Brain pericyte (primary cell): ENCODE measurements around the gene IDS.
"Not testable (repeated sequence)": the region's sequence is repeated elsewhere in the genome, so short reads cannot be mapped to it uniquely, and the experiment has no call there.

Source experiments
- DNase-seq: peaks from one replicate; pipeline ENCODE4 v3.0.0-alpha.2; 2012; ENCODE audit warnings: low read depth, low spot score

Gene IDS

DNA sequence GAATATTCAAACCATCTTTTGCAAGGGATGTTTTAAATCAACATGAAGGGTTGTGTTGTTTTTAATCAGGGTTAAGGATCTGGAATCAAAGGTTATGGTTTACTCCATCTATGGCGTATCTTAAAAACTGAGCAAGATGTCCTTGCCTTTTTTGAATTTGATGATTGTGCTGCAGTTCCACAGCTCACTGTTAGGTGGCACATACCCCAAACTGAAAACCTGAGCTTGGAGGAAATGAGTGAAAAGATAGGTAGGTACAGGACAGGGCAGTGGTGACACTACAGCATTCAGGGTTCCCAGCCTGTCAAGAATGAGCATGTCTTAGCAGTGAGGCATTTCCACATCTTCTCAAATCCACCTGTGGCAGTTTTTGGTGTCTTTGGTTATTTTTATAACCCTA is 22.6 kb upstream of the IDS start:
- DNase-seq: no peak

- not testable (repeated sequence) for DNase-seq
Observed at GRCh38 chrX:149526318-149527033, 21.4 kb upstream of the IDS start.

- DNase-seq: not testable (repeated sequence)
Observed at GRCh38 chrX:149525903-149526302, 20.8 kb upstream of the IDS start.

DNA sequence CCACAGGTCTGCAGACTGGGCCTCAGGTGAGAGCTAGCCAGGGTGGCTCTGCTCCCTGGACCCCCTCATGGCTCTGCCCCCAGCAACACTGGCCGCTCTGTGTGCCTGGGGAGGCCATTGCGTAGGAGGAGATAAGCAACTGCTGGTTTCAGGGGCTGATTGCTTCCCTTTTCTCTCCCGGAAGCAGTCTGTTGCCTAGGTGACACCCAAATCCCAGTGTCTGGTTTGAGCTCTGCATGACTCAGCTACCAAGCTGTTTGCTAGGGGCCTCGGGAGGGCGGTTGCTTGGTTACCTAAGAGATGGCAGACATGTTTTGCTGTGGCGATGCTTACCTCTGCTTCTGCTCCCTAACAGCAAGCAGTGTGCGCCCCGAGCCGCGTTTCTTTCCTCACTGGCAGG is 20.3 kb upstream of the IDS start:
- DNase-seq: not testable (repeated sequence)

- DNase-seq: no peak
Observed at GRCh38 chrX:149522916-149523315, 17.8 kb upstream of the IDS start.

- DNase-seq: no peak
Observed at GRCh38 chrX:149521438-149521837, 16.3 kb upstream of the IDS start.

- DNase-seq: not testable (repeated sequence)
Observed at GRCh38 chrX:149520636-149521277, 15.7 kb upstream of the IDS start.

- no peak for DNase-seq
Observed at GRCh38 chrX:149518236-149518635, 13.1 kb upstream of the IDS start.

DNA sequence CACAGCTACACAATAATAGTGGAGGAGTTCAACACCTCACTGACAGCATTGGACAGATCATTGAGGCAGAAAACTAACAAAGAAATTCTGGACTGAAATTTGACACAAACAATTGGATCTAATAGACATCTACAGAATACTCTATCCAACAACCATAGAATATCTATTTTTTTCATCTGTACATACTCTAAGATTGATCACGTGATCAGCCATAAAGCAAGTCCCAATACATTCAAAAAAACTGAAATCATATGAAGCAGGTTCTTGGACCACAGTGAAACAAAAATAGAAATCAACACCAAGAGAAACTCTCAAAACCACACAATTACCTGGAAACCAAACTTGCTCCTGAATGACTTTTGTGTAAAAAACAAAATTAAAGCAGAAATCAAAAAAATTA is 12.2 kb upstream of the IDS start:
- DNase-seq: no peak

- no peak for DNase-seq
Observed at GRCh38 chrX:149516604-149517003, 11.5 kb upstream of the IDS start.

GRCh38 chrX:149515954-149516602 is 11.0 kb upstream of the IDS start:
- no peak for DNase-seq

- DNase-seq: no peak
Observed at GRCh38 chrX:149513825-149514428, 8.8 kb upstream of the IDS start.

DNA sequence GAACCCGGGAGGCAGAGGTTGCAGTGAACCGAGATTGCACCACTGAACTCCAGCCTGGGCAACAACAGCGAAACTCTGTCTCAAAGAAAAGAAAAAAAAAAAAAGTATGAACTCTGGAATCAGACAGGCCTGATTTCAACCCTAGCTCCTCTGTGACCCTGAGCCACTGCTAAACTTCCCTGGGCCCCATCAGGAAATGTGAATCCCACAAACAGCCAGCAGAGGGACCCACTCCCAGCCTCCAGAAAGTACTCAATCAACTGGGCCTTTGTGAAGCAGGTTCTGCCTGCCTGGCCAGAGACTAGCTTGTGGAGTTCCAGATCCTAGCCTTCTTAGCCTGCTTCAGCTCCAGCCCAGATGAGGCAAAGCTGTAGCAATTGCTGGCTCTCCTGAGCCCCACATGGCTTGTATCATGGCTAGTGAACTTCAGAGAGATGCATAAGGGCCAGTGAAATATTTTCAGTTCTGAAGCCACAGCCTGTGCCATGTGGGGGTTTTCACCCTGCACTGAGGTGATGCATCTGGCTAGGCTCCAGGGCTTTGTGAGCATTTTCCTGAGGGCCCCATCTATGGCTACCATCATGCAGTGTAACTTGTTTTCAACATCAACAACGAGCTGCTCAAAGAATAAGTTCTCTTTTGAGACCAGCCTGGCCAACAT is 7.2 kb upstream of the IDS start:
- DNase-seq: no peak

DNA sequence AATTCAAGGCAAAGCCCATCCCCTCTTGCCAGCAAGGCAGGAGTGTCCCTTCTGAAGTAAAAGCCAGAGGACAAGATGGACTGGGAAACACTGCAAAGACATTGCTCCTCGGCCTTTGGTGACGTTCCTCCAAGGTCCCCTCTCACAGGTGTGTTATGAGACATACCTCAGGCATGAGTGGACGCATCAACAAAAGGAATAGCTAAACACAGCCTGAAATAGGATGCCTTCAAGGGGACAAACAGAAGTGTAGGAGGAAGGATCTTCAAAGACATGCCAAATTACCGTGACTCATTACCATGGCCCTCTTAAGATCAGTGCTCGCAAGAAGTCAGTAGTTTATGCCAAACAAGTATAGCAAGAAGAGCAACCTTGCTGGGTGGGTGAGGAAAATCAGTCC is 6.0 kb upstream of the IDS start:
- no peak for DNase-seq

DNA sequence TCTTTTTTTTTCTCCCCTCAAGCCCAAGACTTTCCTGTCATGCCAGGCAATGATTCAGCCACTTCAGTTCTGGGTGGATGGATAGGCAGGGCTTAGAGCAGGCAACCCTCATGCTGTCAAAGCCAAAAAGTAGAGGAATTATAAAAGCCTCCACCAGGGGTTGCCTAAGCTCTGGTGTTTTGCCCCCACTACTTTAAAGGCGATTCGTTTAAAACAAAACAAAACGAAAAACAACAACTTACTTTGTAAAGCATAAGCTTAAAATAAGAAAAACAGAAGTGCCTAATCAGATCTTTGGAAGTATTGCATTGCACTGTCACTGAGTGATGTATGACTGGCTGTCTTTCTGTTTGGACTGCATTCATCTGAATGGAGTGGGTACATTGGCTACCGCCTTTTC is 5.3 kb upstream of the IDS start:
- DNase-seq: no peak

DNA sequence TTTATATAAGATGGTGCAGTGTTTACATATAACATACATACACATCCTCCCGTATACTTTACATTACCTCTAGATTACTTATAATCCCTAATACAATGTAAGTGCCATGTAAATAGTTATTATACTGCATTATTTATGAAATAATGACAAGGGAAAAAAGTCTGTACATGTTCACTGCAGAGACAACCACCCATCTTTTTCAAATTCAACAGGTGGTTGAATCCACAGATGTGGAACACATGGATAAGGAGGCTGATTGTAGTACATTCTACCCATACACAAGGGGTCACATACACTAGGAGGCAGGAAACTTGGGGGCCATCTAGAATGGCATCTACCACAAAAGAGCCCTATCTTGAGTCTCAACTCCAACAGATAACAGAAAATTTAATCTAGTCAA is 3.4 kb upstream of the IDS start:
- no peak for DNase-seq

GRCh38 chrX:149506349-149506748 is 1.2 kb upstream of the IDS start:
- DNase-seq: no peak

- DNase-seq: no peak
Observed at GRCh38 chrX:149505671-149506070, 565 bp upstream of the IDS start.

DNA sequence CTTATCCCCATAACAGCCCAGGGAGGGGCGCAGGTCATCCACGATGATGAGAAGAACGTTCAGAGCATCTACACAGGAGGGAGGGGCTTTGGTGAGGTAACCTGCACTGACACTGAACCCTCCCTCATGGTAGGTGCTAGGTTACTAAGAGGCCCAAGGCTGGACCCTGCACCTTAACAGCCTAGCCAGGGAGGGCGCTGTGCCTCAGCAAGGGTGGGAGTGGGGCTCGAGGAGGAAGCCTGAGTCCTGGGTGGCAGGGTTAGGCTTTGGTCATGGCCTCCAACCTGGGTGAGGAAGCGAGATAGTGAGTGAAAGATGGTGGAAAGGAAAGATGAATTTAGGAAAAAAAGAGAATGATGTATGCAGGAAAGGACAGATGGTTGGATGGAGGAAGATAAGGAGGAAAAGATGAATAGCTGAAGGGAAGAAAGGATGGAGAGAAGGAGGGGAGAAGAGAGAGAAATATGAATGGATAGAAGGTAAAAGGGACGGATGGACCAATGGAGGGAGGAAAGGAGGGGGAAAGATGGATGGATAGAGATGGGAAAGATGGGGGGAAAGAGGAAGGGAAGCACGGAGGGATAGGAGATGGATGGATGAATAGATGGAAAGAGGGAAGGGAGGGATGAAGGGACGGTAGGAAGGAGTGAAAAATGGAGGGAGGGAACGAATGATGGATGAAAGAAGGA is 736 bp downstream of the IDS start:
- DNase-seq: no peak

DNA sequence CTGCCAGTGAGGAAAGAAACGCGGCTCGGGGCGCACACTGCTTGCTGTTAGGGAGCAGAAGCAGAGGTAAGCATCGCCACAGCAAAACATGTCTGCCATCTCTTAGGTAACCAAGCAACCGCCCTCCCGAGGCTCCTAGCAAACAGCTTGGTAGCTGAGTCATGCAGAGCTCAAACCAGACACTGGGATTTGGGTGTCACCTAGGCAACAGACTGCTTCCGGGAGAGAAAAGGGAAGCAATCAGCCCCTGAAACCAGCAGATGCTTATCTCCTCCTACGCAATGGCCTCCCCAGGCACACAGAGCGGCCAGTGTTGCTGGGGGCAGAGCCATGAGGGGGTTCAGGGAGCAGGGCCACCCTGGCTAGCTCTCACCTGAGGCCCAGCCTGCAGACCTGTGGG is 1.7 kb downstream of the IDS start:
- DNase-seq: not testable (repeated sequence)

DNA sequence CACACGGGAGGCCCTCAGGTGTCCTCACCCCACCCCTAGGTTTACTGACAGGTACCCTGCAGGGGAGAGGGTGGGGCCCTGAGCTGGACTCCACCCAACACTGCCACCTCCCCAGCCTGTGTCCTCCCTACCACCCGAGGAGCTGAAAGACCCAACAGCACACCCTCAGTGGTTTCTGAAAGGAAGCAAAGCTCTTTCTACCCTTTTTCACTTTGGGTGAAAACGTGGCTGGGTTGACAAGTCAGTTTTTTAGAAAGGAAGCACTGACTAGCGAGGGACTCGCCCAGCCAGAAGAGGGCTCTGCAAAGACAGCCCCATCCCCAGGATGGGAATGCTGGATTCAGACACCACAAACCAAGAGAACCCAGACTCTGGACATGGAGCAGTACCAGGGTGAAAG is 2.2 kb downstream of the IDS start:
- DNase-seq: not testable (repeated sequence)
